SK-N-SH (cell line): Measurements from ENCODE around the gene GABRR2. TPM values are rescaled to one million over a fixed set of nuclear protein-coding genes. Genes with fewer than 3 reads are reported as not detected.

Experiments used
- CTCF ChIA-PET: fragments of 300-600, 350-600 bp; formaldehyde crosslinking; extraction: SDS; loops from one replicate; lab custom pipeline; 2021; lab: Yijun Ruan, JAX
- POLR2A ChIA-PET: fragments of 350-600 bp; sonication (Branson Sonifier 250); formaldehyde crosslinking; extraction: SDS; loops from one replicate; lab custom pipeline; 2020; ENCODE audit warnings: antibody characterized with exemption, inconsistent platforms; lab: Yijun Ruan, JAX
- DNase-seq: peaks from one replicate; pipeline ENCODE4 v3.0.0; 2012
- H2AFZ ChIP-seq: fragments of 200-600 bp; sonication (generic); 2 replicates; pipeline ENCODE4 v1.8.1; 2016; ENCODE audit warnings: antibody characterized with exemption, mild to moderate bottlenecking, low read depth
- H3F3A ChIP-seq: fragments of 200-600 bp; sonication (generic); replicated peaks from 2 replicates; pipeline ENCODE3; 2016; ENCODE audit warnings: antibody characterized with exemption, mild to moderate bottlenecking; ENCODE audit not compliant: insufficient read depth
- H3K27ac ChIP-seq, 2 experiments: fragments of 200-500 bp in 1 of 2; fragments of 200-600 bp in 1 of 2; sonication (Bioruptor generic) in 1 of 2; sonication (generic), shearing (Covaris generic) in 1 of 2; 2 replicates each; pipeline versions ENCODE4 v1.5.1 to v1.6.1; 2014 to 2016; ENCODE audit warnings: low read depth in 2 of 2, inconsistent platforms in 1 of 2, low read length in 1 of 2, mild to moderate bottlenecking in 1 of 2, mixed read lengths in 1 of 2
- H3K27me3 ChIP-seq: fragments of 200-600 bp; sonication (generic), shearing (Covaris generic); 2 replicates; pipeline ENCODE4 v1.6.1; 2016; ENCODE audit warnings: mixed run types; ENCODE audit not compliant: insufficient read depth
- H3K36me3 ChIP-seq, 2 experiments: fragments of 200-500 bp in 1 of 2; fragments of 200-600 bp in 1 of 2; sonication (Bioruptor generic) in 1 of 2; sonication (generic) in 1 of 2; replicated peaks in 1 of 2; 2 replicates each; pipeline versions ENCODE3 to v1.5.1; 2014 to 2016; ENCODE audit warnings: low read length in 1 of 2, mild to moderate bottlenecking in 1 of 2; ENCODE audit not compliant: insufficient read depth in 2 of 2, control insufficient read depth in 1 of 2
- H3K4me1 ChIP-seq, 2 experiments: fragments of 200-500 bp in 1 of 2; fragments of 200-600 bp in 1 of 2; sonication (Bioruptor generic) in 1 of 2; sonication (generic), shearing (Covaris generic) in 1 of 2; 2 replicates each; pipeline versions ENCODE4 v1.5.1 to v1.6.1; 2014 to 2016; ENCODE audit warnings: low read depth in 1 of 2, low read length in 1 of 2, mixed run types in 1 of 2; ENCODE audit not compliant: insufficient read depth in 2 of 2, control insufficient read depth in 1 of 2
- H3K4me2 ChIP-seq: fragments of 200-600 bp; sonication (generic), shearing (Covaris generic); 2 replicates; pipeline ENCODE4 v1.6.1; 2017; ENCODE audit warnings: mixed run types
- H3K4me3 ChIP-seq, 2 experiments: fragments of 200-500 bp in 1 of 2; fragments of 200-600 bp in 1 of 2; sonication (Bioruptor generic) in 1 of 2; sonication (generic), shearing (Covaris generic) in 1 of 2; 2 replicates each; pipeline versions ENCODE4 v1.5.1 to v1.8.1; 2014 to 2016; ENCODE audit warnings: low read depth in 2 of 2, inconsistent platforms in 1 of 2, low read length in 1 of 2, mild to moderate bottlenecking in 1 of 2, mixed read lengths in 1 of 2, moderate library complexity in 1 of 2
- H3K79me2 ChIP-seq: fragments of 200-600 bp; sonication (generic); 2 replicates; pipeline ENCODE4 v1.8.1; 2017; ENCODE audit warnings: mild to moderate bottlenecking; ENCODE audit not compliant: insufficient read depth
- H3K9ac ChIP-seq: fragments of 200-600 bp; sonication (generic); 2 replicates; pipeline ENCODE4 v1.6.1; 2017; ENCODE audit warnings: mixed run types
- H3K9me2 ChIP-seq: fragments of 200-600 bp; sonication (generic); 2 replicates; pipeline ENCODE4 v1.6.1; 2017; ENCODE audit warnings: mixed run types
- H3K9me3 ChIP-seq: fragments of 200-600 bp; sonication (generic); 2 replicates; pipeline ENCODE4 v1.6.1; 2017; ENCODE audit warnings: mixed run types, mild to moderate bottlenecking, moderate library complexity
- H4K20me1 ChIP-seq: fragments of 200-600 bp; sonication (generic); 2 replicates; pipeline ENCODE4 v1.6.1; 2017; ENCODE audit warnings: mild to moderate bottlenecking, mixed run types; ENCODE audit not compliant: insufficient read depth
- EZH2phosphoT487 ChIP-seq: fragments of 200-600 bp; sonication (generic); IDR thresholded peaks from 2 replicates; pipeline ENCODE4 v1.6.1; 2017; ENCODE audit warnings: low read depth, mixed run types, mild to moderate bottlenecking, antibody characterized with exemption, moderate library complexity, borderline replicate concordance
- FOSL2 ChIP-seq: IDR thresholded peaks from 2 replicates; pipeline ENCODE4 v1.4.0; 2012; ENCODE audit warnings: low read depth, mild to moderate bottlenecking, moderate library complexity, borderline replicate concordance
- FOXJ3 ChIP-seq: sonication (generic); formaldehyde crosslinking; IDR thresholded peaks from 2 replicates; pipeline ENCODE4 v1.5.1; 2020; ENCODE audit warnings: mild to moderate bottlenecking, missing genetic modification reagents
- WGBS: methylation state at CpG from one replicate; pipeline ENCODE4 v1.1.6; 2017; ENCODE audit warnings: low lambda C conversion rate; 5-methylcytosine and 5-hydroxymethylcytosine counted together
- polyA plus RNA-seq, 3 experiments: library from polyadenylated mRNA; depleted of rRNA; stranded (reverse); fragments of >200 nt; gene quantifications; 2 replicates each; pipeline ENCODE4 v1.2.3, GENCODE V29; 2012
- TF ChIP-seq, protein P1 (sequence below): IDR thresholded peaks from 2 replicates; pipeline ENCODE4 v1.6.1; 2012; ENCODE audit warnings: mild to moderate bottlenecking, low read depth, low read length, moderate library complexity
- TF ChIP-seq, protein P2 (sequence below): IDR thresholded peaks from 2 replicates; pipeline ENCODE4 v1.4.0; 2012; ENCODE audit warnings: low read depth, borderline replicate concordance
- TF ChIP-seq, protein P3 (sequence below): IDR thresholded peaks from 2 replicates; pipeline ENCODE4; 2012
- TF ChIP-seq, protein P4 (sequence below): fragments of 200-600 bp; sonication (generic); IDR thresholded peaks from 2 replicates; pipeline ENCODE4 v1.6.1; 2017; ENCODE audit warnings: antibody characterized with exemption, mild to moderate bottlenecking, moderate library complexity

Gene GABRR2
- polyA plus RNA-seq, 1 of the 3 experiments (the other 2 are of a cell fraction) = 0.18 TPM

GRCh38 chr6:89242574-89243330 is 72.3 kb downstream of the GABRR2 start (continued):
- TF ChIP-seq, protein P1, sequence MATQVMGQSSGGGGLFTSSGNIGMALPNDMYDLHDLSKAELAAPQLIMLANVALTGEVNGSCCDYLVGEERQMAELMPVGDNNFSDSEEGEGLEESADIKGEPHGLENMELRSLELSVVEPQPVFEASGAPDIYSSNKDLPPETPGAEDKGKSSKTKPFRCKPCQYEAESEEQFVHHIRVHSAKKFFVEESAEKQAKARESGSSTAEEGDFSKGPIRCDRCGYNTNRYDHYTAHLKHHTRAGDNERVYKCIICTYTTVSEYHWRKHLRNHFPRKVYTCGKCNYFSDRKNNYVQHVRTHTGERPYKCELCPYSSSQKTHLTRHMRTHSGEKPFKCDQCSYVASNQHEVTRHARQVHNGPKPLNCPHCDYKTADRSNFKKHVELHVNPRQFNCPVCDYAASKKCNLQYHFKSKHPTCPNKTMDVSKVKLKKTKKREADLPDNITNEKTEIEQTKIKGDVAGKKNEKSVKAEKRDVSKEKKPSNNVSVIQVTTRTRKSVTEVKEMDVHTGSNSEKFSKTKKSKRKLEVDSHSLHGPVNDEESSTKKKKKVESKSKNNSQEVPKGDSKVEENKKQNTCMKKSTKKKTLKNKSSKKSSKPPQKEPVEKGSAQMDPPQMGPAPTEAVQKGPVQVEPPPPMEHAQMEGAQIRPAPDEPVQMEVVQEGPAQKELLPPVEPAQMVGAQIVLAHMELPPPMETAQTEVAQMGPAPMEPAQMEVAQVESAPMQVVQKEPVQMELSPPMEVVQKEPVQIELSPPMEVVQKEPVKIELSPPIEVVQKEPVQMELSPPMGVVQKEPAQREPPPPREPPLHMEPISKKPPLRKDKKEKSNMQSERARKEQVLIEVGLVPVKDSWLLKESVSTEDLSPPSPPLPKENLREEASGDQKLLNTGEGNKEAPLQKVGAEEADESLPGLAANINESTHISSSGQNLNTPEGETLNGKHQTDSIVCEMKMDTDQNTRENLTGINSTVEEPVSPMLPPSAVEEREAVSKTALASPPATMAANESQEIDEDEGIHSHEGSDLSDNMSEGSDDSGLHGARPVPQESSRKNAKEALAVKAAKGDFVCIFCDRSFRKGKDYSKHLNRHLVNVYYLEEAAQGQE = no peak
- TF ChIP-seq EZH2phosphoT487 (no peak), FOSL2 (no peak), FOXJ3 (CRISPR knock-in tag) (no peak)
- TF ChIP-seq, protein P2, sequence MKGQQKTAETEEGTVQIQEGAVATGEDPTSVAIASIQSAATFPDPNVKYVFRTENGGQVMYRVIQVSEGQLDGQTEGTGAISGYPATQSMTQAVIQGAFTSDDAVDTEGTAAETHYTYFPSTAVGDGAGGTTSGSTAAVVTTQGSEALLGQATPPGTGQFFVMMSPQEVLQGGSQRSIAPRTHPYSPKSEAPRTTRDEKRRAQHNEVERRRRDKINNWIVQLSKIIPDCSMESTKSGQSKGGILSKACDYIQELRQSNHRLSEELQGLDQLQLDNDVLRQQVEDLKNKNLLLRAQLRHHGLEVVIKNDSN = no peak

GRCh38 chr6:89239338-89239737 is 75.8 kb downstream of the GABRR2 start:
- 97% methylated on average over 3 of the region's 3 CpGs for WGBS
- Histone ChIP-seq H3K27me3 (no peaks in the 10 kb centered on the region), H3K9me2 (no peaks in the 10 kb centered on the region)
- TF ChIP-seq, protein P3, sequence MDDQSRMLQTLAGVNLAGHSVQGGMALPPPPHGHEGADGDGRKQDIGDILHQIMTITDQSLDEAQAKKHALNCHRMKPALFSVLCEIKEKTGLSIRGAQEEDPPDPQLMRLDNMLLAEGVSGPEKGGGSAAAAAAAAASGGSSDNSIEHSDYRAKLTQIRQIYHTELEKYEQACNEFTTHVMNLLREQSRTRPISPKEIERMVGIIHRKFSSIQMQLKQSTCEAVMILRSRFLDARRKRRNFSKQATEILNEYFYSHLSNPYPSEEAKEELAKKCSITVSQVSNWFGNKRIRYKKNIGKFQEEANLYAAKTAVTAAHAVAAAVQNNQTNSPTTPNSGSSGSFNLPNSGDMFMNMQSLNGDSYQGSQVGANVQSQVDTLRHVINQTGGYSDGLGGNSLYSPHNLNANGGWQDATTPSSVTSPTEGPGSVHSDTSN = no peak
- TF ChIP-seq, protein P4, sequence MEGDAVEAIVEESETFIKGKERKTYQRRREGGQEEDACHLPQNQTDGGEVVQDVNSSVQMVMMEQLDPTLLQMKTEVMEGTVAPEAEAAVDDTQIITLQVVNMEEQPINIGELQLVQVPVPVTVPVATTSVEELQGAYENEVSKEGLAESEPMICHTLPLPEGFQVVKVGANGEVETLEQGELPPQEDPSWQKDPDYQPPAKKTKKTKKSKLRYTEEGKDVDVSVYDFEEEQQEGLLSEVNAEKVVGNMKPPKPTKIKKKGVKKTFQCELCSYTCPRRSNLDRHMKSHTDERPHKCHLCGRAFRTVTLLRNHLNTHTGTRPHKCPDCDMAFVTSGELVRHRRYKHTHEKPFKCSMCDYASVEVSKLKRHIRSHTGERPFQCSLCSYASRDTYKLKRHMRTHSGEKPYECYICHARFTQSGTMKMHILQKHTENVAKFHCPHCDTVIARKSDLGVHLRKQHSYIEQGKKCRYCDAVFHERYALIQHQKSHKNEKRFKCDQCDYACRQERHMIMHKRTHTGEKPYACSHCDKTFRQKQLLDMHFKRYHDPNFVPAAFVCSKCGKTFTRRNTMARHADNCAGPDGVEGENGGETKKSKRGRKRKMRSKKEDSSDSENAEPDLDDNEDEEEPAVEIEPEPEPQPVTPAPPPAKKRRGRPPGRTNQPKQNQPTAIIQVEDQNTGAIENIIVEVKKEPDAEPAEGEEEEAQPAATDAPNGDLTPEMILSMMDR = peak; percentile 37
- TF ChIP-seq, all 33 proteins: peak for 1
- H3F3A ChIP-seq = no peaks in the 10 kb centered on the region
- no peak overlapping the region for H3K27ac ChIP-seq
- H3K9ac ChIP-seq = no peak overlapping the region
- no peak overlapping the region for H3K4me2 ChIP-seq
- ChIA-PET POLR2A (no interaction called here), CTCF (interaction anchor here (6.5 kb wide), 1 partner anchor 256 kb away, joined by 100 read pairs; no protein-coding TSS in a partner anchor)
- DNase-seq = peak; percentile 34
- no peak overlapping the region for H2AFZ ChIP-seq
- no peaks in the 10 kb centered on the region for H3K9me3 ChIP-seq
- no peaks in the 10 kb centered on the region; a peak in 1 of 4 replicates for H3K4me1 ChIP-seq
- no peak overlapping the region for H3K4me3 ChIP-seq
- H3K36me3 ChIP-seq = no peaks in the 10 kb centered on the region
- no peaks in the 10 kb centered on the region for H3K79me2 ChIP-seq
- no peaks in the 10 kb centered on the region for H4K20me1 ChIP-seq
